Measurements from ENCODE around the gene CTNS.

DNA sequence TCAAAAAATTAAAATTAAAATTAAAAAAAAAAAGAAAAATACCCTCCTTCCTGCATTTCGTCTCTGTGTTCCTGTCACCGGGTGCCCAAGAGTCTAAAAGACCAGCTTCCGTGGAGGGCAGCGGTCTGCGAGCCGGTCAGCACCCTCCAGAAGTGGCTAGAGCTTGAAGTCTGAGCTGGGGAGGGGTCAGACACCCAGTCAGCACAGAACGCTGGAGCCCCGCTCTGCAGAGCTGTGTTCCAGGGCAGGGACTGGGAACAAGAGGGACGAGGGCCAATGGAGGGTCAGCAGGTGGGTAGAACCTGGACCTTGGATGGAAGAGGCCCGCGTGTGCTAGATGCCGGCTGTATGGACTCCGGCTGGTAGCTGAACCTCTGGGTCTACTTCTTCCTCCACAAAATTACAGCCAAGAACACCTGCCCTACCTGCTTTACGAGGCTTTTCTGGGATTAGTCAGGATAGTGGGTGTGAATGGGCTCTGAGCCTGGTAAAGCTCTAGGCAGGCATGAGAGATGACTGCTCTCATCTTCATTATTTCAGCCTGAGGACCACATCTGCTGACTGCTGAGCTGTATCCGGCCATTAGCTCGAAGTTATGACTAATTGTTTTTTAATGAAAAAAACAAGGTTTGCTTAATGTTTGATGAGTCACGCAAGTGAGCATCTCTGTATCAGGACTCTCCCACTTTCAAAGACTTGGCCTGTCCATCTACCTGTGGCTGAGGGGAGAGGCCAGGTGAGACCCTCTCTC lies 33.3 kb upstream of the CTNS start:
- TF ChIP-seq, protein P1, sequence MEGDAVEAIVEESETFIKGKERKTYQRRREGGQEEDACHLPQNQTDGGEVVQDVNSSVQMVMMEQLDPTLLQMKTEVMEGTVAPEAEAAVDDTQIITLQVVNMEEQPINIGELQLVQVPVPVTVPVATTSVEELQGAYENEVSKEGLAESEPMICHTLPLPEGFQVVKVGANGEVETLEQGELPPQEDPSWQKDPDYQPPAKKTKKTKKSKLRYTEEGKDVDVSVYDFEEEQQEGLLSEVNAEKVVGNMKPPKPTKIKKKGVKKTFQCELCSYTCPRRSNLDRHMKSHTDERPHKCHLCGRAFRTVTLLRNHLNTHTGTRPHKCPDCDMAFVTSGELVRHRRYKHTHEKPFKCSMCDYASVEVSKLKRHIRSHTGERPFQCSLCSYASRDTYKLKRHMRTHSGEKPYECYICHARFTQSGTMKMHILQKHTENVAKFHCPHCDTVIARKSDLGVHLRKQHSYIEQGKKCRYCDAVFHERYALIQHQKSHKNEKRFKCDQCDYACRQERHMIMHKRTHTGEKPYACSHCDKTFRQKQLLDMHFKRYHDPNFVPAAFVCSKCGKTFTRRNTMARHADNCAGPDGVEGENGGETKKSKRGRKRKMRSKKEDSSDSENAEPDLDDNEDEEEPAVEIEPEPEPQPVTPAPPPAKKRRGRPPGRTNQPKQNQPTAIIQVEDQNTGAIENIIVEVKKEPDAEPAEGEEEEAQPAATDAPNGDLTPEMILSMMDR (IDR thresholded peaks at IDR 0.05; ENCODE audit: poor library complexity) = no peak
- no peak for TF ChIP-seq EZH2 (IDR thresholded peaks at IDR 0.05; ENCODE audit: borderline replicate concordance)
